Erythroblast (primary cell): Measurements from ENCODE around the gene NRM.

Source experiments
- DNase-seq, 2 experiments: peaks; one replicate each; lab custom pipeline; 2025; lab: John Stamatoyannopoulos, UW
- GATA1 ChIP-seq: IDR thresholded peaks from 2 replicates; pipeline ENCODE4 v1.6.1; 2011; ENCODE audit warnings: low read depth, mild to moderate bottlenecking, control low read depth, low read length, moderate library complexity
- POLR2A ChIP-seq: IDR thresholded peaks from 2 replicates; pipeline ENCODE4 v1.6.1; 2011; ENCODE audit warnings: mild to moderate bottlenecking, low read length

Gene NRM

GRCh38 chr6:30686908-30687658, 3.7 kb downstream of the NRM start:
- peak; percentile 33 for TF ChIP-seq POLR2A
- no peak for TF ChIP-seq GATA1
- peak; percentile 51 to 81 for DNase-seq

DNA sequence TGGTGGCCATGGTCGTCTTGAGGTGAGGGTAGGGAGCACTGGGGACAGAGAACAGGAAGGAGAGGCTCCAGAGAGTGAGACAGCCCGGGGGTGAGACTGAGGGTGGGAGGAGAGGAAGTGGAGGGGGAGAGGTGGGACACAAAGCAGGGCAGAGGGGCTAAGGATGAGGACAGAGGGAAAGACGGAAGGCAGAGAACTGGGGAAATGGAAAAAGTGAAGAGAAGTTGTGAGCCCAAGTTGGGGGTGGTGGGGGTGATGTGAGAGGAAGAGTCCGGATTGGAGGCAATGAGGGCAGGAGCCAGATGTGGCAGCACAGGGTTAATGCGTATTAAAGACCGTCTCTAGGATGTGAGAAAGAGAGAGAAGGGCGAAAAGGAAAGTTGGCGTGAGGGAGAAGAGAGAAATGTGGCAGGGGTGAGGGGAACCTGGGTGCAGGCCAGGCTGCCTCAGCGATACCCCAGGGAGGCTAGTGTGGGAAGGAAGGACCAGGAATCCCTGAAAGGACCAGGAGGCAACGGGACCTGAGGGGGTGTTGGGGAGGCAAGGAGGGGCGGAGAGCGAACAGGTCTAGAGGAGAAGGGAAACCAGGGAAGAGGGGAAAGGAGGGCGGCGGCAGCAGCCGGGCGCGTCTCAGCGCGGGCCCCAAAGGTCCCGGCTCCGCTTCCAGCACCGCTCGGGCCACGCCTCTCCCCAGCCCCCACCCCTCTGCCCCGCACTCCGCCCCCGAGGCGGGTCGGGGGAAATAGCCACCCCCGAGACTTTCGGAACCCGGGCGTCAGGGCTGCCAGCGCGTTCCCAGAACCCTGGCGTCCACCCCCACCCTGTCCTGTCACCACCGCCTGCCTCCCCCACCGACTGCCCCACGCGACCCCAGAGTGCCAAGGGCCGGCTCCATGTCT, 4.5 kb downstream of the NRM start, which contains the start of gene PPP1R18:
Gene PPP1R18 (minus strand): TSS at position 637 of the 899 bp plus-strand sequence. CDS start 627 bp downstream, at position 10.
- DNase-seq = peak in 1 of 2 experiments; percentile 59

GRCh38 chr6:30685157-30686008, 5.4 kb downstream of the NRM start:
- DNase-seq = no peak
- no peak for TF ChIP-seq GATA1
- TF ChIP-seq POLR2A = no peak

More for the DNA sequence above, 4.5 kb downstream of the NRM start, which contains the start of gene PPP1R18:
- TF ChIP-seq GATA1 (no peak), POLR2A (no peak)

GRCh38 chr6:30684386-30685156, 6.2 kb downstream of the NRM start:
- DNase-seq = no peak
- TF ChIP-seq POLR2A (no peak), GATA1 (no peak)

DNA sequence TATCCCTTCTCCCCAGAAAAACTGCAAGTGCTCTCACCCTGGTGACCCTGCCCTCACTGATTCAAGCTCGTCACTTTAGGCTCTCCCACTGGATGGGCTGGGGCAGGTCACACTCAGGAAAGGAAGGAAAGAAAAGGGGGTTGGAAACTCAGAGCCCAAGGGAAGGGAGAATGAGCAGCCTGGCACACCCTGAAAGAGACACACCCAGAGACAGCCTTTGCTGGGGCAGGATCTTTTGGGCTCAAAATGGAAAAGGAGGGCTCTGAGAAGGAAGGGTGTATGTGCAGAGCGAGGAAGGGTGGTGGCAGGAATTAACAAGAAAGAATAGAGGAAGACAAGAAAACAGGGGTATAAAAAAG, 6.8 kb downstream of the NRM start:
- no peak for TF ChIP-seq POLR2A
- TF ChIP-seq GATA1 = no peak

DNA sequence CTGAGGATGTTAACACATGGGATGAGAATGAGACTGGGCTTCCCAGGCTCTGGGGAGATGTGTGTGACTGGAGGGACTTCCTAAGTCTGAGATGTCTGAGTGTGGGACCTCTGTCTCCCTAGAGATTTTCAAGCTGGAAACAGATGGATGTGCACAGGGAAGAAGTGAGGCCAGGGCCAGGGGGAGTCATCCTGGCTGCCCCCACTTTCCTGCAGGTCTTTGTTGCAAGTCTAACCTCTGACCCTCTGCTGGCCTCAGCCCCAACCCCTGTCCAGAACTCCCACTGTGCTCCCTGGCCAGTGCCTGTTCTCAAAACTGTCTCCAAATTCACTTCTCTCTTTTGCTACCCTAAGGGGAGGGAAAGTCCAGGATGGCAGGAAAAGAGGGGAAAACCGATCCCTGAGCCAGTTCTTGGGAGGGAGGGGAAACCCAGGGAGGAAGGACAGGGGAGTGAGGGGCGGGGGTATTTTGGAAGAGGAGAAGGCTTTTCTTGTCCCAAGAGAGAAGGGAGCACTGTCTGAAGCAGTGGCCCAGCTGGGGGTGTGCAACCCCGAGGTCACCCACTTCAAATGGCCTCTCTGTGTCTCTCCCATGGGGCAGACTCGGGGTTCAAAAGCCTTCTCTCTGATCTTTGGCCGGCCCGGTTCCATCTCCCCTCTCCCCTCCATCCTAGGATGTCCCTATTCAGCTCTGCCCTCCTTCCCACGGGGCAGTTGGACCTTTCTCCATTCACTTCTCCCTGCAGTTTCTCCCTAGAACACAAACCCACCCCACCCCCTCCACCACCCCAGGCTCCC, 7.4 kb downstream of the NRM start:
- DNase-seq = no peak
- TF ChIP-seq GATA1 (no peak), POLR2A (no peak)

More for the DNA sequence above, 6.8 kb downstream of the NRM start:
- DNase-seq = no peak

DNA sequence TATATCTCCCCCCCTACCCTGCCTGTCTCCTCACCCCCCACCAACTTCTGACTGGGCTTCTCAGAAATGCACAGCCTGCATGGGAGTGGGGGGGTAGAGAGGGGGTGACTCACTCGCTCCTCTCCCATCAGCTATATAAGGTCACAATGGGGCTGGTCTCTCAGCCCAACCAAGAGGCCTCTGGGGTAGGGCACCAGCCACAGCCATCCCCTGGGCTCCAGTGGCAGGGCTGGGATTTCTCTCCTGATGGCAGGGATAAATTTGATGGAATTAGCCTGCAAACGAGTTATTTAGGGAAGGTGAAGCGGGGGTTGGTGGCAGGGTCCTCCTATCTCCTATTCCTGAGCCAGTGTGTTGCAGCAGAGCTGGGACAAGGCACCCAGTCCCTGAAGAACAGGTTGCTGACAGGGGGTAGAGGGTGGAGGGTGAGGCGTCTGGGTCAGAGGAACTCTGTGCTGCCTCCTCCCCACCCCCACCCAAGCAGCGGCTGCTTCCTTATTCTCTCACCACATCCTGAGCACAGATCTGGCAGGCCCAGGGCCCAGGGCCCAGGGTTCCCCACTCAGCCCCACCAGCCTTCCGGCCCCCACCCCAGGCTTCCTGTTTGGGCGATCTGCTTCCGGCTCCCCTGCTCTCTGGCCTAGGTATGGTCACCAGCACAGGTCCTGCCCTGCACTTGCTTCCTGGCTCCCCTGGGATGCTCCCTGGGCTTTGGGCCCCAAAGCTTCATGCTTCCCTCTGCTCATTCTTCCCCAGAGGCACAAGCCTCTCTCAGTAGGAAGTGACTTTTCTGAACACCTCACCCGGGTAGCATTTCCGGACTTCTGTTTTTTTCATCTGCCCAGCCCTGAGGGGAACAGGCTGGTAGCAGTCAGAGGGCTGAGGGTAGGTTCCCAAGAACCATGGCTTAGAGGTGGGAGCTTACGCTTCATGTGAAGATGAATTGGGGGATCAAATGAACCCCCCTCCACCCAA, 8.4 kb downstream of the NRM start:
- TF ChIP-seq GATA1 (no peak), POLR2A (peak; percentile 26)
- peak in 1 of 2 experiments; percentile 30 for DNase-seq

DNA sequence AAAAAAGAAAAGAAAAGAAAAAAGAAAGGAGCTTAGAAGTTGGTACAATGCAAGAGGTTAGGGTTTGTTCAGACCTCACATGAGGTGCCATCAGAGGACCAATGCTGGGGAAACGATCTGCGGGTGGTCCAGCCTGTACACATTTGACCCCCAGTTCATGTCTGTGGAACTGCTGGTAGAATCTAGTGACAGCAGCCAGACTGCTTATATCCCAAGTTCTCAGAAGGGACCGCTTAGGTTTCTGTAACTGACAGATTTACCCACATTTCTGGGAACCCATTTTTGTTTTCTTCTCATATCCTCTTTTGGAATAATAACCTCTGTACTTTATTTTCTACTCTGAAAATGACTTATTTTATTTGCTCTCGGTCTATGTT, 9.0 kb downstream of the NRM start:
- no peak for DNase-seq
- TF ChIP-seq GATA1 (no peak), POLR2A (no peak)

GRCh38 chr6:30679765-30680535, 10.8 kb downstream of the NRM start:
- no peak for DNase-seq
- TF ChIP-seq POLR2A (no peak), GATA1 (no peak)
